Measurements from ENCODE around the gene TRIM67. TPM values are rescaled to one million over a fixed set of nuclear protein-coding genes. Genes with fewer than 3 reads are reported as not detected.

The TRIM67 gene
- total and polyA plus RNA-seq, 10 donors: under 0.01 to 0.06 (median under 0.01) TPM; not detected in 7

DNA sequence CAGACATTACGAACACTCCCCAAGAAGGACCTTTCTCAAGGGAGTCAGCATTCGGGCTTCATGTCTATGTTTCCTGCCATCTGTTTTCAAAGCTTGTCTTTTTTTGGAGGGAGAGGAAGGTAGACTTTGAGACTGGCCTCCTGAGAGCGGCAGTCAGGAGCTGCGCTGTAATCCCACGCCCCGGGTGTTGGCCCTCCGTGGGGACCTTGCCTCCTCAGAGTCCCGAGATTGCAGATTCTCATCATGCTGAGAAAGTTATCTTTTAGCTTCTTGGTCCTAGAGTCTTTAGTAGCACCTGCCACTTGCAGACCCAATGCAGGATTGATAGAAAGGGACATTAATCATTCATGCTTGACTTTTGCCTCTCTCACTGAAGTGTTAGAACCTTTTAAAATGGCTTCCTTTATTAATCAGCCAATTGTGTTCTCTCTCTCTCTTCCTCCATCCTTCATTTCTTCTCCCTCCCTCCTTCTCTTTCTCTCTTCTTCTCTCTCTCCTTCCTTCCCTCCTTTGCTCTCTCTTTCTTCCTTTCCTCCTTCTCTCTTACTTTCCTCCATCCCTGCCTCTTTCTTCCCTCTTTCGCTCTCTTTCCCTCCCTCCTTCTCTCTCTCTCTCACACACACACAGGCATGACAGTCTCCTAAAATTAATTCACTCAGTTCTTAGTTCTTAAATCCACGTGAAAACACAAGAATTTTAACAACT, 54.0 kb downstream of the TRIM67 start:
- Histone ChIP-seq H3K4me3 (peak overlapping the region in 4 of 8 donors; percentile 2 to 56 (median 17)), H3K36me3 (no peaks in the 10 kb centered on the region), H3K27me3 (replicated peaks in 1 of 7) (no peaks in the 10 kb centered on the region), H3K4me1 (peaks cover 9 to 32% (median 14%) of the 10 kb centered on the region in 6 donors), H3K9me3 (no peaks in the 10 kb centered on the region), H3K27ac (peak overlapping the region in 1 of 8 donors; percentile 24)
- DNase-seq: peak; percentile 67
- TF ChIP-seq POLR2AphosphoS5 (IDR thresholded peaks at IDR 0.05) (no peak), POLR2A (IDR thresholded peaks at IDR 0.05) (no peak)
- TF ChIP-seq, protein P1, sequence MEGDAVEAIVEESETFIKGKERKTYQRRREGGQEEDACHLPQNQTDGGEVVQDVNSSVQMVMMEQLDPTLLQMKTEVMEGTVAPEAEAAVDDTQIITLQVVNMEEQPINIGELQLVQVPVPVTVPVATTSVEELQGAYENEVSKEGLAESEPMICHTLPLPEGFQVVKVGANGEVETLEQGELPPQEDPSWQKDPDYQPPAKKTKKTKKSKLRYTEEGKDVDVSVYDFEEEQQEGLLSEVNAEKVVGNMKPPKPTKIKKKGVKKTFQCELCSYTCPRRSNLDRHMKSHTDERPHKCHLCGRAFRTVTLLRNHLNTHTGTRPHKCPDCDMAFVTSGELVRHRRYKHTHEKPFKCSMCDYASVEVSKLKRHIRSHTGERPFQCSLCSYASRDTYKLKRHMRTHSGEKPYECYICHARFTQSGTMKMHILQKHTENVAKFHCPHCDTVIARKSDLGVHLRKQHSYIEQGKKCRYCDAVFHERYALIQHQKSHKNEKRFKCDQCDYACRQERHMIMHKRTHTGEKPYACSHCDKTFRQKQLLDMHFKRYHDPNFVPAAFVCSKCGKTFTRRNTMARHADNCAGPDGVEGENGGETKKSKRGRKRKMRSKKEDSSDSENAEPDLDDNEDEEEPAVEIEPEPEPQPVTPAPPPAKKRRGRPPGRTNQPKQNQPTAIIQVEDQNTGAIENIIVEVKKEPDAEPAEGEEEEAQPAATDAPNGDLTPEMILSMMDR (IDR thresholded peaks at IDR 0.05 in 8 of 11, conservative IDR thresholded peaks at IDR 0.05 in 3 of 11): no peak
- 58 to 72% (median 71%) methylated on average over 10 of the region's 10 CpGs for WGBS, 5 donors
- intact Hi-C loops (cut with DNase I; ENCODE audit: low total_unique reads): no loop called here

GRCh38 chr1:231216498-231216897, 54.6 kb downstream of the TRIM67 start:
- Histone ChIP-seq H3K4me1 (peaks cover 5 to 26% (median 8%) of the 10 kb centered on the region in 6 donors), H3K9me3 (no peaks in the 10 kb centered on the region), H3K4me3 (no peak overlapping the region), H3K27me3 (replicated peaks in 1 of 7) (no peaks in the 10 kb centered on the region), H3K36me3 (peaks cover 0 to 1% (median 0%) of the 10 kb centered on the region in 6 donors), H3K27ac (no peak overlapping the region)
- intact Hi-C loops (cut with DNase I; ENCODE audit: low total_unique reads): no loop called here
- TF ChIP-seq, protein P1 (IDR thresholded peaks at IDR 0.05 in 8 of 11, conservative IDR thresholded peaks at IDR 0.05 in 3 of 11): no peak
- no peak for TF ChIP-seq POLR2AphosphoS5 (IDR thresholded peaks at IDR 0.05)
- no peak for TF ChIP-seq POLR2A (IDR thresholded peaks at IDR 0.05)
- peak; percentile 65 for DNase-seq
- WGBS, 5 donors: 43 to 72% (median 59%) methylated on average over 4 of the region's 4 CpGs

DNA sequence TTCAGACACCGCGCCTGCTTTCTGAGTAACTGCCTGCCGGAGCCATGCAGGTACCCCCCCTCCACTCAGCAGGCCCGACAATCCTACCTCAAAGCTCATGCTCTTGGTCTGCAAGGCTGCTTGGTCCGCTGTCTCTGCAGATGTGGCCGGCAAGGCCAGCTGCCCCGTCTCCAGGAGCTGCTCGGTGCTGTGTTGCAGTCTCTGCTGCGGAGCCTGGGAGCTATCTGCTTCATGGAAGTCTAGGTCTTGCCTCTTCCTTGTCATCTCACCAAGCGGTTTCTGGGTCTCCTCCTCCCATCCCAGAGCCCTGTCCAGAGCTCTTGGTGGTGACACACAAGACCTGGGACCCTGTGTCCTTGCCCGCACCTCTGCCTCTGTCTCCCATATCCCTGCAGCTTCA, 55.2 kb downstream of the TRIM67 start:
- TF ChIP-seq POLR2AphosphoS5 (IDR thresholded peaks at IDR 0.05): no peak
- TF ChIP-seq, protein P1 (IDR thresholded peaks at IDR 0.05 in 8 of 11, conservative IDR thresholded peaks at IDR 0.05 in 3 of 11): no peak
- TF ChIP-seq POLR2A (IDR thresholded peaks at IDR 0.05): no peak
- Histone ChIP-seq H3K4me3 (no peak overlapping the region), H3K27me3 (replicated peaks in 1 of 7) (no peaks in the 10 kb centered on the region), H3K9me3 (no peaks in the 10 kb centered on the region), H3K36me3 (peaks cover 0 to 7% (median 0%) of the 10 kb centered on the region in 6 donors), H3K27ac (no peak overlapping the region), H3K4me1 (peaks cover 0 to 20% (median 4%) of the 10 kb centered on the region in 6 donors)
- DNase-seq: peak; percentile 59
- WGBS, 5 donors: 83 to 96% (median 86%) methylated on average over 11 of the region's 11 CpGs
- intact Hi-C loops (cut with DNase I; ENCODE audit: low total_unique reads): no loop called here

GRCh38 chr1:231218078-231218477, 56.2 kb downstream of the TRIM67 start:
- DNase-seq: no peak
- Histone ChIP-seq H3K27me3 (replicated peaks in 1 of 7) (no peaks in the 10 kb centered on the region), H3K27ac (no peak overlapping the region), H3K4me3 (no peak overlapping the region), H3K9me3 (no peaks in the 10 kb centered on the region), H3K36me3 (peaks cover 0 to 17% (median 5%) of the 10 kb centered on the region in 6 donors), H3K4me1 (peaks cover 0 to 19% (median 4%) of the 10 kb centered on the region in 6 donors)
- intact Hi-C loops (cut with DNase I; ENCODE audit: low total_unique reads): no loop called here
- 81 to 91% (median 87%) methylated on average over 6 of the region's 6 CpGs for whole genome bisulfite sequencing, 5 donors
- no peak for TF ChIP-seq POLR2AphosphoS5 (IDR thresholded peaks at IDR 0.05)
- no peak for TF ChIP-seq POLR2A (IDR thresholded peaks at IDR 0.05)
- TF ChIP-seq, protein P1 (IDR thresholded peaks at IDR 0.05 in 8 of 11, conservative IDR thresholded peaks at IDR 0.05 in 3 of 11): no peak
